H1 (cell line): Measurements from ENCODE around the gene ACTG2. TPM values are rescaled to one million over a fixed set of nuclear protein-coding genes. Genes with fewer than 3 reads are reported as not detected.

ENCODE experiments used
- CTCF ChIA-PET: fragments of 300-600 bp; sonication (Branson Sonifier 250); formaldehyde crosslinking; loops from one replicate; lab custom pipeline; 2021; ENCODE audit not compliant: partially characterized antibody; lab: Charles Lee
- POLR2A ChIA-PET: fragments of 300-600 bp; sonication (Branson Sonifier 250); formaldehyde crosslinking; loops from one replicate; lab custom pipeline; 2021; ENCODE audit warnings: inconsistent platforms; ENCODE audit not compliant: partially characterized antibody; lab: Charles Lee
- DNase-seq, 2 experiments: peaks; one replicate each; pipeline versions ENCODE4 v3.0.0 to v3.0.0-alpha.2; 2010 to 2022; ENCODE audit warnings: low spot score in 2 of 2, low read depth in 1 of 2, mixed read lengths in 1 of 2
- FAIRE-seq: peaks from 2 replicates; lab custom pipeline; 2011; peaks lifted over from hg19 to GRCh38; lab: Jason Lieb, UNC
- H2AFZ ChIP-seq: 2 replicates; pipeline ENCODE4 v1.8.1; 2012; ENCODE audit warnings: low read length, inconsistent platforms
- H2AK5ac ChIP-seq: 2 replicates; pipeline ENCODE4 v1.6.1; 2013; ENCODE audit warnings: low read depth, low read length
- H2BK120ac ChIP-seq: replicated peaks from 2 replicates; pipeline ENCODE3; 2013; ENCODE audit warnings: low read depth, low read length, inconsistent platforms
- H2BK12ac ChIP-seq: 2 replicates; pipeline ENCODE4 v1.6.1; 2013; ENCODE audit warnings: low read depth, low read length
- H2BK15ac ChIP-seq: 2 replicates; pipeline ENCODE4 v1.6.1; 2013; ENCODE audit warnings: low read length
- H2BK20ac ChIP-seq: 2 replicates; pipeline ENCODE4 v1.6.1; 2013; ENCODE audit warnings: low read length
- H2BK5ac ChIP-seq: 2 replicates; pipeline ENCODE4 v1.6.1; 2013; ENCODE audit warnings: low read depth, low read length
- H3K14ac ChIP-seq: 2 replicates; pipeline ENCODE4 v1.6.1; 2013; ENCODE audit warnings: inconsistent platforms; ENCODE audit not compliant: insufficient read length
- H3K18ac ChIP-seq: 2 replicates; pipeline ENCODE4 v1.6.1; 2013; ENCODE audit warnings: low read length; ENCODE audit errors: extremely low read depth
- H3K23ac ChIP-seq: 2 replicates; pipeline ENCODE4 v1.6.1; 2013; ENCODE audit warnings: inconsistent platforms; ENCODE audit not compliant: insufficient read length
- H3K23me2 ChIP-seq: 2 replicates; pipeline ENCODE4 v1.6.1; 2013; ENCODE audit warnings: low read depth, low read length
- H3K27ac ChIP-seq: 2 replicates; pipeline ENCODE4 v1.6.1; 2011; ENCODE audit warnings: low read depth, low read length, inconsistent platforms
- H3K27me3 ChIP-seq, 4 experiments: replicated peaks in 1 of 4; 1 replicate in 1 of 4; 2 replicates in 3 of 4; pipeline versions ENCODE4 v1.6.1 to v1.8.1; 2011 to 2013; ENCODE audit warnings: low read length in 3 of 4, mild to moderate bottlenecking in 3 of 4, inconsistent platforms in 2 of 4, mixed read lengths in 2 of 4, moderate library complexity in 1 of 4; ENCODE audit not compliant: control insufficient read depth in 3 of 4, insufficient read depth in 3 of 4; ENCODE audit errors: extremely low read depth in 1 of 4
- H3K36me3 ChIP-seq, 4 experiments: 2 replicates each; pipeline versions ENCODE4 v1.6.1 to v1.8.1; 2011 to 2013; ENCODE audit warnings: mild to moderate bottlenecking in 4 of 4, low read length in 3 of 4, moderate library complexity in 2 of 4, control low read depth in 1 of 4, inconsistent platforms in 1 of 4; ENCODE audit not compliant: insufficient read depth in 4 of 4, control insufficient read depth in 2 of 4
- H3K4ac ChIP-seq: replicated peaks from 2 replicates; pipeline ENCODE3; 2013; ENCODE audit warnings: low read length, low read depth, mixed read lengths, inconsistent platforms; ENCODE audit not compliant: insufficient read length
- H3K4me1 ChIP-seq, 4 experiments: replicated peaks in 1 of 4; 1 replicate in 1 of 4; 2 replicates in 3 of 4; pipeline versions ENCODE4 v1.6.1 to v1.8.1; 2011 to 2013; ENCODE audit warnings: low read length in 3 of 4, inconsistent platforms in 2 of 4, mixed read lengths in 1 of 4; ENCODE audit not compliant: insufficient read depth in 4 of 4, control insufficient read depth in 3 of 4
- H3K4me2 ChIP-seq, 2 experiments: 2 replicates each; pipeline versions ENCODE4 v1.6.1 to v1.8.1; 2011 to 2013; ENCODE audit warnings: low read depth in 2 of 2, low read length in 2 of 2, control low read depth in 1 of 2, inconsistent platforms in 1 of 2, mild to moderate bottlenecking in 1 of 2; ENCODE audit not compliant: insufficient read depth in 1 of 2
- H3K4me3 ChIP-seq, 4 experiments: fragments of 200-600, 300-600 bp in 1 of 4; sonication (generic), shearing (Covaris generic), sonication (Bioruptor Twin) in 1 of 4; 2 replicates each; pipeline versions ENCODE4 v1.5.1 to v1.8.1; 2011 to 2016; ENCODE audit warnings: low read length in 4 of 4, low read depth in 3 of 4, control low read depth in 2 of 4, inconsistent platforms in 2 of 4, mild to moderate bottlenecking in 2 of 4, mixed read lengths in 1 of 4, moderate library complexity in 1 of 4; ENCODE audit not compliant: insufficient read depth in 2 of 4; ENCODE audit errors: extremely low read depth in 1 of 4
- H3K56ac ChIP-seq: replicated peaks from 2 replicates; pipeline ENCODE3; 2013; ENCODE audit warnings: low read depth, mild to moderate bottlenecking, mixed read lengths, low read length, inconsistent platforms; ENCODE audit not compliant: insufficient read length
- H3K79me1 ChIP-seq: 2 replicates; pipeline ENCODE4 v1.6.1; 2013; ENCODE audit warnings: low read depth, low read length, control low read depth
- H3K79me2 ChIP-seq, 2 experiments: 2 replicates each; pipeline versions ENCODE4 v1.6.1 to v1.8.1; 2012 to 2013; ENCODE audit warnings: low read length in 2 of 2, mild to moderate bottlenecking in 2 of 2, inconsistent platforms in 1 of 2; ENCODE audit not compliant: insufficient read depth in 2 of 2, control insufficient read depth in 1 of 2
- H3K9ac ChIP-seq, 4 experiments: replicated peaks in 1 of 4; 1 replicate in 1 of 4; 2 replicates in 3 of 4; pipeline versions ENCODE4 v1.6.1 to v1.8.1; 2011 to 2013; ENCODE audit warnings: low read depth in 3 of 4, low read length in 3 of 4, control low read depth in 2 of 4, mild to moderate bottlenecking in 2 of 4, moderate library complexity in 2 of 4, inconsistent platforms in 1 of 4; ENCODE audit errors: extremely low read depth in 1 of 4
- H3K9me3 ChIP-seq, 2 experiments: 2 replicates each; pipeline versions ENCODE4 v1.6.1 to v1.8.1; 2012 to 2013; ENCODE audit warnings: mild to moderate bottlenecking in 2 of 2, moderate library complexity in 2 of 2, control low read depth in 1 of 2, inconsistent platforms in 1 of 2, low read depth in 1 of 2, low read length in 1 of 2, mixed read lengths in 1 of 2; ENCODE audit not compliant: insufficient read depth in 2 of 2
- H4K20me1 ChIP-seq, 2 experiments: replicated peaks in 1 of 2; 2 replicates each; pipeline versions ENCODE3 to v1.8.1; 2011 to 2013; ENCODE audit warnings: inconsistent platforms in 2 of 2, low read length in 2 of 2, mild to moderate bottlenecking in 1 of 2; ENCODE audit not compliant: insufficient read depth in 2 of 2, control insufficient read depth in 1 of 2
- H4K5ac ChIP-seq: 2 replicates; pipeline ENCODE4 v1.6.1; 2013; ENCODE audit warnings: low read length, low read depth, mixed read lengths, inconsistent platforms; ENCODE audit not compliant: insufficient read length
- H4K8ac ChIP-seq: 2 replicates; pipeline ENCODE4 v1.8.0; 2013; ENCODE audit warnings: mild to moderate bottlenecking, moderate library complexity, low read length, inconsistent platforms; ENCODE audit not compliant: insufficient read depth; ENCODE audit errors: extremely low read depth
- H4K91ac ChIP-seq: replicated peaks from 2 replicates; pipeline ENCODE3; 2013; ENCODE audit warnings: low read length, mixed read lengths, inconsistent platforms; ENCODE audit not compliant: insufficient read length
- ASH2L ChIP-seq: fragments of 200-600, 300-600 bp; sonication (generic); IDR thresholded peaks from one replicate; pipeline ENCODE4 v1.7.1; 2017; ENCODE audit warnings: low read length
- CTCF ChIP-seq, 3 experiments: IDR thresholded peaks; 1 replicate in 2 of 3; 2 replicates in 1 of 3; pipeline versions ENCODE4 v1.5.1 to v1.6.1; 2011; ENCODE audit warnings: low read length in 3 of 3, mild to moderate bottlenecking in 3 of 3, inconsistent platforms in 2 of 3, low read depth in 1 of 3, moderate library complexity in 1 of 3; ENCODE audit not compliant: insufficient read depth in 1 of 3; ENCODE audit errors: control extremely low read depth in 1 of 3
- HDAC6 ChIP-seq: IDR thresholded peaks from one replicate; pipeline ENCODE4 v1.7.1; 2012; ENCODE audit warnings: low read depth, mild to moderate bottlenecking, inconsistent platforms, low read length, moderate library complexity
- RAD21 ChIP-seq, 2 experiments: IDR thresholded peaks in 1 of 2; conservative IDR thresholded peaks in 1 of 2; 2 replicates each; pipeline ENCODE4 v1.6.1; 2011; ENCODE audit warnings: low read depth in 2 of 2, low read length in 2 of 2, improper control_type of control experiment in 1 of 2, inconsistent platforms in 1 of 2, mild to moderate bottlenecking in 1 of 2, moderate library complexity in 1 of 2
- WGBS, 2 experiments: shearing (Covaris generic) in 1 of 2; methylation state at CpG; one replicate each; pipeline versions ENCODE4 v1.1.6 to v1.1.7; 2013 to 2015; ENCODE audit warnings: low lambda C conversion rate in 2 of 2, mixed read lengths in 2 of 2, inconsistent platforms in 1 of 2, low coverage in 1 of 2, missing lambda C conversion rate in 1 of 2; ENCODE audit not compliant: insufficient replicate concordance in 2 of 2, insufficient coverage in 1 of 2, insufficient read length in 1 of 2; ENCODE audit errors: extremely low coverage in 1 of 2, missing lambda C conversion rate in 1 of 2; 5-methylcytosine and 5-hydroxymethylcytosine counted together
- polyA plus RNA-seq, 7 experiments: library from polyadenylated mRNA; depleted of rRNA in 3 of 7; stranded (reverse) in 5 of 7; unstranded in 2 of 7; fragments of >200 nt in 5 of 7; fragments of 200-250 nt in 2 of 7; gene quantifications; 1 replicate in 5 of 7; 2 replicates in 1 of 7; 4 replicates in 1 of 7; pipeline versions ENCODE4 v1.2.1 to v1.2.3, GENCODE V29; 2011 to 2013; ENCODE audit warnings: missing spikeins in 2 of 7, mixed read lengths in 2 of 7
- total RNA-seq: library from RNA; stranded (reverse); fragmentation: NEBNext Ultra II Directional; extraction: Animal tissue kit (Norgen Biotek cat#: 25700); gene quantifications from 2 replicates; pipeline ENCODE4 v1.2.1, GENCODE V29; 2021

The ACTG2 gene
- total and polyA plus RNA-seq, 2 of the 8 experiments (the other 6 are each of a cell fraction or from before 2014, with no cell fraction given): 6.2 to 13.7 TPM

DNA sequence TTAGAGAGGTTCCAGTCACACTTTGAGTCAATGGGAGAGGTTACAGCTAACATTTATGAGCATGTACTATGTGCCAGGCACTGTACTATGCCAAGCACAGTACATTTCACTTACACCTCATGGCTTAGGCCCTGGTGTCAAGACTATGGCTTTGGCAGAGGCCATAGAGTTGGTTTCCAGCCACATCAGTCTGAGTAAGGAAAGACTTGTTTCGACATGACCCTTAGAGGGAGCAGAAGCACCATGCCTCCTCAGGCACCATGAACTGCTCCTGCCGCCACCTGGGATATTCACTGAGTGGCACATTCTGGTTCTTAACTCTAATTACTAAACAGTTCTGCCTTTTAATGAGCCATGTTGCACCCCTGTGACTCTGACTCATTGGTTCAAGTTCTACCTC lies 46.6 kb downstream of the ACTG2 start:
- FAIRE-seq (no peak), DNase-seq (peak in 1 of 2 experiments; percentile 7)
- Histone ChIP-seq H3K4ac (no peak overlapping the region), H4K20me1 (peaks cover 8 to 18% of the 10 kb centered on the region in 2 experiments), H3K4me3 (no peak overlapping the region), H2BK12ac (no peak overlapping the region), H3K14ac (no peak overlapping the region), H2BK20ac (no peak overlapping the region), H3K4me2 (no peak overlapping the region), H3K23me2 (no peaks in the 10 kb centered on the region; the same call in 1 of the 2 replicates), H3K79me2 (peaks cover 13 to 93% of the 10 kb centered on the region in 2 experiments), H2AK5ac (no peak overlapping the region), H4K91ac (no peak overlapping the region), H3K4me1 (no peaks in the 10 kb centered on the region), H2BK120ac (no peak overlapping the region), H2AFZ (no peak overlapping the region), H3K79me1 (peaks cover 10% of the 10 kb centered on the region; the same call in 1 of the 2 replicates), H3K27ac (no peak overlapping the region), H3K27me3 (no peaks in the 10 kb centered on the region), H2BK15ac (no peak overlapping the region), H3K9ac (no peak overlapping the region), H3K23ac (no peak overlapping the region), H3K56ac (no peak overlapping the region), H4K5ac (no peak overlapping the region), H3K36me3 (peaks cover 0 to 15% (median 5%) of the 10 kb centered on the region in 4 experiments; a peak in 5 of 8 replicates), H3K18ac (no peak overlapping the region)
- POLR2A ChIA-PET: interaction anchor here (1.0 kb wide), 1 partner anchor 181 kb away, joined by 3 read pairs; no protein-coding TSS in a partner anchor
- no peak for TF ChIP-seq HDAC6
- peak; percentile 54 to 64 for TF ChIP-seq RAD21 (IDR thresholded peaks at IDR 0.05 in 1 of 2, conservative IDR thresholded peaks at IDR 0.05 in 1 of 2; ENCODE audit: low read depth in 2 of 2, low read length in 2 of 2)
- no peak for TF ChIP-seq ASH2L
- peak; percentile 32 to 38 (median 36); a peak in 3 of 4 replicates for TF ChIP-seq CTCF (IDR thresholded peaks at IDR 0.05; ENCODE audit: control extremely low read depth in 1 of 3, insufficient read depth in 1 of 3, low read depth in 1 of 3, low read length in 3 of 3)
- TF ChIP-seq, all 59 proteins: peak for 2
- no peak overlapping the region for H4K8ac ChIP-seq
- 79% methylated on average over 2 of the region's 2 CpGs; no CpG with 5 or more reads in 1 of the 2 experiments for WGBS, 2 experiments
- CTCF ChIA-PET: interaction anchor here (0.7 to 2.2 kb wide), 11 partner anchors 9 to 212 kb away, joined by 3 to 10 read pairs (median 5); partner anchors contain the start of gene DGUOK
- H2BK5ac ChIP-seq: no peak overlapping the region; the same call in 1 of the 2 replicates
- H3K9me3 ChIP-seq: no peaks in the 10 kb centered on the region
